Measurements from ENCODE around the gene OXGR1.

The OXGR1 gene

GRCh38 chr13:96958286-96958891 lies 35.9 kb downstream of the OXGR1 start:
- DNase-seq = no peak

- DNase-seq = no peak
Observed at GRCh38 chr13:96952595-96952994, 41.7 kb downstream of the OXGR1 start.

GRCh38 chr13:96948127-96948526 lies 46.1 kb downstream of the OXGR1 start:
- DNase-seq = no peak

- DNase-seq = no peak
Observed at GRCh38 chr13:96947343-96947910, 46.8 kb downstream of the OXGR1 start.

GRCh38 chr13:96946709-96947311 lies 47.5 kb downstream of the OXGR1 start:
- DNase-seq = no peak

- DNase-seq = no peak
Observed at GRCh38 chr13:96940961-96941360, 53.3 kb downstream of the OXGR1 start.

- DNase-seq = no peak
Observed at GRCh38 chr13:96935901-96936300, 58.4 kb downstream of the OXGR1 start.

All from activated CD4-positive, alpha-beta T cell treated with anti-CD3 and anti-CD28 coated beads for 4 hours (primary cell).